Activated T-cell treated with anti-CD3 and anti-CD28 coated beads, Interleukin-2, amount 50 U/mL, for 4 hours (primary cell): ENCODE measurements around the gene VARS2. TPM values are rescaled to one million over a fixed set of nuclear protein-coding genes. Genes with fewer than 3 reads are reported as not detected.

Experiments used
- ATAC-seq, 2 donors: fragments of 200-7000 bp; cut with Tn5 transposase; one replicate each; pipeline ENCODE4 v1.10.0; 2021
- DNase-seq: peaks from one replicate; pipeline ENCODE4 v3.0.0-alpha.2; 2020
- H3K27me3 Mint-ChIP-seq: one replicate; pipeline ENCODE4 v1.8.0; 2021; ENCODE audit warnings: low read depth, mixed read lengths
- H3K36me3 Mint-ChIP-seq: one replicate; pipeline ENCODE4 v1.8.0; 2022; ENCODE audit warnings: mixed read lengths; ENCODE audit not compliant: insufficient read depth
- H3K4me1 Mint-ChIP-seq: one replicate; pipeline ENCODE4 v1.8.0; 2021; ENCODE audit warnings: low read depth, mixed read lengths
- H3K4me3 Mint-ChIP-seq: one replicate; pipeline ENCODE4 v1.8.0; 2021; ENCODE audit warnings: mild to moderate bottlenecking, moderate library complexity, mixed read lengths
- H3K9me3 Mint-ChIP-seq: one replicate; pipeline ENCODE4 v1.8.0; 2021; ENCODE audit warnings: mixed read lengths
- total RNA-seq, 3 donors: library from RNA; stranded (reverse); gene quantifications; one replicate each; pipeline ENCODE4 v1.2.1, GENCODE V29; 2021

The VARS2 gene
- total RNA-seq, 3 donors from 2014 or later: 73.6 to 95.1 (median 79.3) TPM

DNA sequence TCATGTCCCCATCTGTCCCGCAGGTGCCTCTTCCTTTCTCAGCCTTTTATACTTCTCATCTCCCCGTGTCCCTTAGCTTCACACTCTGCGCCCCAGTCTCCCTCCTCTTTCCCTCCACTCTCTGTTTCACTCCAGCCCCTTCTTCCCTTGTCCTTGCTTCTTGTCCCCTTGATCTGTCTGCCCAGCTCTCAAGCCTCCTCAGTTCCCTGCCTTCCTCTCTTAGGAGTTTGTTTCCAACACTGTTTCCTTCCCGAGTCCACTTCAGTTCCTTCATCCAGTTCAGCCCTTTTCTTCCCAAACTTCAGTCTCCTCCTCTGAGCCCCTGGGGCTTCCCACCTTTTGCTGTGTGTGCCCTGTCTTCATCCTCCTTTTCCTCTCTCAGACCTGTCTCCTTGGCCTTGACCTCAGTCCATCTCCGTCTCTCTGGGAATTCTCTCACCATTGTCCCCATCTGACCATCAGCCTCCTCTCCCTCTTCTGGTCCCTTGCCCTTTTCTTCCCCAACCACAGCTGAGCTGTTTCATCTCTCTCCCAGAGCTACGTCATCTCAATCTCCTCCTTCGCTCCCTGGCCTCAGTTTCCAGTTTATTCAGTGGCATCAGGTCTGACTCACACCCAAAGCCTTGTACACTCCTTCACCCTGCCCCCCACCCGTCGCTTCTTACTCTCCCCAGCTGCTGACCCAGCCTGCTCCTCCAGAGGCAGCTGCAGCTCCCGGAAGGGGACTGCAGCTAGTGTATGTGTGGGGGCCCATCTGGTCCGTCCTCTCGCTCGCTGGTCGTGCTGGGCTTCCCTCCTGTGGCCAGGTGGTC lies 32.4 kb upstream of the VARS2 start:
- Mint-ChIP-seq H3K4me1 (peaks cover 48% of the 10 kb centered on the region), H3K4me3 (no peak overlapping the region), H3K36me3 (no peaks in the 10 kb centered on the region), H3K27me3 (no peaks in the 10 kb centered on the region), H3K9me3 (no peaks in the 10 kb centered on the region)
- DNase-seq (no peak), ATAC-seq (no peak)

DNA sequence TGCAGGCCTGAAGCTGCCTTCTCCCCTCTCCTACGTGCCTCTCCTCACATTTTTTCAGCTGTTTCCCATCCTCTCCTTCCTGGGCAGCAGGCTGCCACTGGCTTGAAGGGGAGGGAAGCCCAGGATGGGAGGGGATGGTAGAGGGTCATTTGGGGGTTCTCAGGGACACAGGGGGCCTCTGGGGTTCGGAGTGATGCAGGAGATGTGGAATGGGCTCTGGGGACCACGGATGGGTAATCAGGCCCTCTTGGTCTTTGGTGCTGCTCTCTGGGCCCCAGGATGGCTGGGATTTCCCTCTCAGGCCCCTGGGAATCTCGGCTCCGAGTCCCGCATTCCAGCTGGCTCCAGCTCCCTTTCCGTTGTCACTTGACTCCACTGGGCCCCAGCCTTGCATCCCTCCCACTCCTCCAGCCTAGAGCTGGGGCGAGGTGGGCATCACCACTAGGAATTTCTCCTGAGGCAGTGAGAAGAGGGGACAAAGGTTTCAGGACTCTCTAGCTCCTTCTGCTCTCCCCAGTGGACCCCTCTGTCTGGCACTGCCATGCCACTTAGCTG lies 31.8 kb upstream of the VARS2 start:
- H3K36me3 Mint-ChIP-seq: no peaks in the 10 kb centered on the region
- no peak for ATAC-seq
- H3K9me3 Mint-ChIP-seq: no peaks in the 10 kb centered on the region
- DNase-seq: no peak
- no peak overlapping the region for H3K4me3 Mint-ChIP-seq
- H3K27me3 Mint-ChIP-seq: no peaks in the 10 kb centered on the region
- H3K4me1 Mint-ChIP-seq: peaks cover 45% of the 10 kb centered on the region

DNA sequence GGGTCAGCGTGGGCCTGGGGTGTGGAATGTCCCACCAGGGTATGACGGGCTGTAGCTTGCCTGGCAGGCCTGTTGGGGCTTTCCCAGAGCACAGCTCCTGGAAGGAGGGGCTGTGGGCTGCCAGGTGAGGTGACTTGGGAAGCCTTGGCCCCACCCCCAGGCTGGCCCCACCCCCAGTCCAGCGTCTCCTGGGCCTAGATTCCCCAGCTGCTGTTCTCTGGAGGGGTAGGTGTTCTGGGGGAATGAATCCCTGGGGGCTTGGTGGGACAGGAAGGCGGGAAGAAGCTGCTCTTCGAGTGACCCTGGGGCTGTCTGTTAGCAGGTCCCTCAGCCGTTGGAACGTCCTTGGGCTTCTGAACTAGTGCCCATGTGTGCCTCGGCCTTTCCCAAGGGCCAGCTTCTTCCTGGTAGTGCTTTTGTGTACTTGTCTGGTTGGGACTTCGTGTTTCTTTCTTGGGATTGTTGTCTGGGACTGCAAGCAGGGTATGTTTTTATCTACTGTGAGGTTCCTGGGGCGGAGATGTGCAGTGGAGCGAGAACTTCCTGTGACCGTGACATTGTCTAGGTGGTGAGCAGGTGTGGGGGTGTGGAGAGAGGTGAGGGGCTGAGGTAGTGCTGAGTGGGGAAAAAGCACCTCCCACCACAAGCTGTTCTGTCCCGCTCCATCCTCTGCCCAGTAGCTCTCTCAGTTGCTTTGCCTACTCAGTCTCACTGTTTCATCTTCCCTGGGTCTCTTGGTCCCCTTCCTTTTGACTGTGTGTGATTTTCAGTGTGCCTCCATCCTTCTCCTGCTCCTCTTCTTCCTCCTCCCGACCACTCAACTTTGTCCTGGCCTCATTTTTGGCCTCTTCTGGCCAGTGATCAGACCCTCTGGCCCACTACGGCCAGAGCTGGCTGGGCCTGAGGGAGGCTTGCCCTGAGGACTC lies 31.0 kb upstream of the VARS2 start:
- ATAC-seq: no peak
- Mint-ChIP-seq H3K36me3 (no peaks in the 10 kb centered on the region), H3K27me3 (no peaks in the 10 kb centered on the region), H3K4me3 (peak overlapping the region; percentile 78), H3K4me1 (peaks cover 39% of the 10 kb centered on the region), H3K9me3 (no peaks in the 10 kb centered on the region)
- DNase-seq: no peak

DNA sequence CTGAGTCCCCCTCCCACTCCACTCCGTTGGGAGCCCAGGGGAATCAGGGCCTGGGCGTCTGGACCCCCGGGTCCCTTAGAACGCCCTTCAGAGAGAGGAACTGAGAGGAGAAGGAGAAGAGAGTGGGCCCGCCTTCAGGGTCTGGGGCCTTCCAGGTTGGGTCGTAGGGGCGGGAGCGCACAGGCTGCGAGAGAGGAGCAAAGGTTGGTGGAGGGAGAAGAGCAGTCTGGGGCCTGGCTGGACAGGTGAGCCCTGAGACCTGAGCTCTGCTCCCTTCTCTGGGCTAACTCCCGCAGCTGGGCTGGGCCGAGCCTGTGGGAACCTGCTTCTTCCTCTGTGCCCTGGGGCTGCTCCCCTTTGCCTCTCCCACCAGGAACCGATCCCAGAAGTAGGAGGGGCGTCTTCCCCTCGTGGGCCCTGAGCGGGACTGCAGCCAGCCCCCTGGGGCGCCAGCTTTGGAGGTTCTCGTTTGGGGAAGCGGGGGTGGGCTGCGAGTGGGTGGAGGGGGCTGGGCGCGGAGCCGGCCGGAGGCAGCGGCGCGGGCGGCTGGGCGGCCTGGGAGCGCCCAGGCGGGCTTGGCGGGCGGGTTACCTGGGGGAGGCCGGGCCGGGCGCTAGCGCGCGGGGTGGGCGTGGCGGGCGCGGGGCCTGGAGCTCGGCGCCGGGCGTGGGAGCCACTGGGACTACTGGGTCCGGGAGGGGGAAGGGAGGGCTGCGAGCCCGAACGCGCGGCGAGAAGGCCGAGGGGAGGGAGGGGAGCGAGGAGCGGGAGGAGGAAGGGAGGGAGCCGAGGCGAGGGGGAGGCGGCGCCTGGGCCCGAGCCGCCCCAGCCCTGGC lies 30.1 kb upstream of the VARS2 start, which contains the start of gene DDR1:
DDR1 (plus strand) TSS at position 835 of the 836 bp plus-strand sequence. CDS start 4,211 bp downstream, outside the sequence.
- Mint-ChIP-seq H3K9me3 (no peaks in the 10 kb centered on the region), H3K27me3 (no peaks in the 10 kb centered on the region), H3K4me1 (peaks cover 31% of the 10 kb centered on the region), H3K36me3 (no peaks in the 10 kb centered on the region), H3K4me3 (peak within 1 kb of the TSS; percentile 82)
- DNase-seq: peak; percentile 44
- ATAC-seq: peak; percentile 73

DNA sequence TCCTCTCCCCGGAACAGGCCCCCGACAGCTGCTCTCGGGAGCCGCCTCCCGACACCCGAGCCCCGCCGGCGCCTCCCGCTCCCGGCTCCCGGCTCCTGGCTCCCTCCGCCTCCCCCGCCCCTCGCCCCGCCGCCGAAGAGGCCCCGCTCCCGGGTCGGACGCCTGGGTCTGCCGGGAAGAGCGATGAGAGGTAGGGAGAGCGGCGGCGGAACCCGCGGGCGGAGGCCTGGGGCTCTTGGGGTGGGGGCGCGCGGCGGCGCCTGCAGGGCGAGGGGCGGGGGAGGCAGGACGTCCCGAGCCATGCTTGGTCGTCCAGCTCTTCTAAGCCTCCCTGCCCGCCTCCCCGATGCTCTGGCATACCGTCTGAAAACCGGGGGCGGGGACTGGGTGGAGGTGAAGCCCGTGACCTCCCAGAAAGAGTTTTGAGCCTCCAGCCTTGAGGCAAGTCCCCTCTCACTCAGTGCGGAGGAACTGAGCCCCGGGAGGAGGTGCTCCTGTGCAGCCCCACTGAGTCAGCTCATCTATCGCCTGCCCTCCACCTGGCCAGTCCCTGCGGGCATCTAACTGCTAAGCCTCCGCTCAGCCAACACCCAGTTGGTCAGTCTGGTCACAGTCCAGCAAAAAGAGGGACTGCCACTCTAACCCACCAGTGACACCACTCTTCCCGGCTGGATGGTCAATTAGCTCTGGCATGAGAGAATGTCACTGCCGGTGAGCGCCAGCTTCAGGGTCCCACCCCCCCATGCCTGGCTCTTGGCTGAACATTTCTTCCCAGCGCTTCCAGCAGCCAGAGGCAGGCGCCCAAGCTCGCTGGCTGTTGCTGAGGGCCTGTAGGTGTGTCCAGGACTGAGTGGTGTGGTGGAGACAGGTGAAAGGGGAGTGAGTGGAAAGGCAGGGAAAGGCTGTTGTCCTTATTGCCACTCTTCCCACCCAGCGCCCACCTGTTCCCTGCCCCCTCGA lies 29.2 kb upstream of the VARS2 start:
- H3K4me1 Mint-ChIP-seq: peaks cover 31% of the 10 kb centered on the region
- no peaks in the 10 kb centered on the region for H3K27me3 Mint-ChIP-seq
- DNase-seq (no peak), ATAC-seq (peak; percentile 52 to 61)
- peak overlapping the region; percentile 82 for H3K4me3 Mint-ChIP-seq
- peaks cover 2% of the 10 kb centered on the region for H3K36me3 Mint-ChIP-seq
- H3K9me3 Mint-ChIP-seq: no peaks in the 10 kb centered on the region

DNA sequence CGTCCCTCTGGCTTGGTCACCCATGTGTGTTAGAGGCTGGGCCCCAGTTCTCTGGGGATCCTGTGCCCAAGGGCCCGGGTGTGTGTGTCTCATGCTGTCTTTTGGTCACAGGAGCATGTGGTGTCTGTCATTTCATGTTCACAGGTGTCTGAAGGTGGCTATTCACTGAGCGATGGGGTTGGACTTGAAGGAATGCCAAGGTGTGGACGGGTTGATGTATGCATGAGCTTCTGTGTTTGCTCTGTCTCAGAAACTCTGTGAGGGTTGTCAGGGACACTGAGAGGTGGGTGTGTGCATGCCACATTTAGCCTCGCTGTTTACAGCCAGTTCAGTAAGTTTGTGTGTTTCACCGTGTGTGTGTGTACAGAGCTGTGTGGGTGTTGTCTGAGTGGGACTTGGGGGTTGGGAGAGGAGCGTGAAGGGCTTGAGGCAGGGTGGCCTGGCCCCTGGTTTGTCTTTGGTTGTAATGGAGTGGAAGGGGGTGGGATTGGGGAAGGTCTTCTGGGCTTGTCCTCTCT lies 28.5 kb upstream of the VARS2 start:
- Mint-ChIP-seq H3K9me3 (no peaks in the 10 kb centered on the region), H3K4me3 (peak overlapping the region; percentile 82), H3K36me3 (peaks cover 7% of the 10 kb centered on the region), H3K27me3 (no peaks in the 10 kb centered on the region), H3K4me1 (peaks cover 31% of the 10 kb centered on the region)
- ATAC-seq (no peak), DNase-seq (no peak)

DNA sequence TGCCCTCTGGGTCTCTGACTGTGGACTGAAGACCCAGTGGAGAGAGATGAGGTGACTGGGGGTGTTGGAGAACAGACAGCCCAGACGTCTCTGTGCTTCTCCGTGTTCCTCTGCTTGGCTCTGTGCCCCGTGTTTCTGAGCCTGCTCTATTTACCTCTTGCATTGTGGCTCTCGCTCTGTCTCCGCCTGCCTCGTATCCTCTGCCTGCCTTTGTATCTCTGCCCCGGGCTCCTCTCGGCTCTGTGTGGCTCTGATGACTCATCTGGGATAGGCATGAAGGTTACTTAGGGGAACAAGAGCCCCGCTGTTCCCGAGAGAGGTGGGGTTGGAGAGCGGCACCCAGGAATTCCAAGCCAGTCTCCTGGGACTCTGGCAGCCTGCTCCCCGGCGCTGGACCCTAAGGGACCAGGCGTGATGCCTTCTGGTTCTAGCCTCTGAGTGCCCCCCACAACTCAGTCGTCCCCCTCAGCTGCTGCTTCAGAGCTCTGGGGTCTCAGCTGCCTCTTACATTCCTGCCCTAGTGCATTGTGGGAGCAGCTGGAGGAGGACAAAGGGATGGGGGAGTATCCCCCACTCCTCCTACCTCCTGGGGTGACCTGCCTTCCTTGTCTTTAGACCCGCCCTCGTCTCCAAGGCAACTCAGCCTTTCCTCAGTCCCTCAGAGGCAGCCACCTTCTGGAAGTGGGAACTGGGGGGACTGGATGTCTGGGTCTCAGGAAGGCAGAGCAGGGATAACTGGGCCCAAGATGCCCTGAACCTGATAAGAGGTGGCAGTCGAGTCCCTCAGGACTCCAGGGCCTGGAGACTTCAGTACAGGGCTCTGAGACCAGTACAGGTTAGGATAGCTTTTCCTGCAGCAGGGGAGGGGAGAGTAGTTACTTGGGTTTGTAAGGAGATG lies 27.8 kb upstream of the VARS2 start:
- H3K4me1 Mint-ChIP-seq: peaks cover 31% of the 10 kb centered on the region
- no peaks in the 10 kb centered on the region for H3K9me3 Mint-ChIP-seq
- H3K27me3 Mint-ChIP-seq: no peaks in the 10 kb centered on the region
- no peak for DNase-seq
- peak overlapping the region; percentile 82 for H3K4me3 Mint-ChIP-seq
- H3K36me3 Mint-ChIP-seq: peaks cover 7% of the 10 kb centered on the region
- ATAC-seq: peak; percentile 11 to 36

DNA sequence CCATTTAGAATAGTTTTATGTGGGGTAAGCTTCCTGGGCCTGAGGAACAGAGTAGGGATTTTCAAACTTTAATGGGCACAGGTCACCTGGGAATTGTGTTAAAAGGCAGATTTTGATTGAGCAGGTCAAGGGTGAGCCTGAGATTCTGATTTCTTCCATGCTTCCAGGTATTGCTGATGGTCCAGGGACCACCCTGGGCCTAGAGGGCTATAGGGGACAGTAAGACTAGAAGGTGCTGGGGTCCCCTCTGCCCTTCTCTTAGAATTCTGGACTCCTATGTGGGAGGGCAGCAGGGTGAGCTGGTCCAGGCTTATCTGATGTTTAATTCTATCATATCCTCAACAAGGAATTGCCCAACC lies 27.2 kb upstream of the VARS2 start:
- H3K4me3 Mint-ChIP-seq: no peak overlapping the region
- no peaks in the 10 kb centered on the region for H3K27me3 Mint-ChIP-seq
- no peak for DNase-seq
- H3K4me1 Mint-ChIP-seq: peaks cover 31% of the 10 kb centered on the region
- no peaks in the 10 kb centered on the region for H3K9me3 Mint-ChIP-seq
- peaks cover 7% of the 10 kb centered on the region for H3K36me3 Mint-ChIP-seq
- ATAC-seq: no peak

DNA sequence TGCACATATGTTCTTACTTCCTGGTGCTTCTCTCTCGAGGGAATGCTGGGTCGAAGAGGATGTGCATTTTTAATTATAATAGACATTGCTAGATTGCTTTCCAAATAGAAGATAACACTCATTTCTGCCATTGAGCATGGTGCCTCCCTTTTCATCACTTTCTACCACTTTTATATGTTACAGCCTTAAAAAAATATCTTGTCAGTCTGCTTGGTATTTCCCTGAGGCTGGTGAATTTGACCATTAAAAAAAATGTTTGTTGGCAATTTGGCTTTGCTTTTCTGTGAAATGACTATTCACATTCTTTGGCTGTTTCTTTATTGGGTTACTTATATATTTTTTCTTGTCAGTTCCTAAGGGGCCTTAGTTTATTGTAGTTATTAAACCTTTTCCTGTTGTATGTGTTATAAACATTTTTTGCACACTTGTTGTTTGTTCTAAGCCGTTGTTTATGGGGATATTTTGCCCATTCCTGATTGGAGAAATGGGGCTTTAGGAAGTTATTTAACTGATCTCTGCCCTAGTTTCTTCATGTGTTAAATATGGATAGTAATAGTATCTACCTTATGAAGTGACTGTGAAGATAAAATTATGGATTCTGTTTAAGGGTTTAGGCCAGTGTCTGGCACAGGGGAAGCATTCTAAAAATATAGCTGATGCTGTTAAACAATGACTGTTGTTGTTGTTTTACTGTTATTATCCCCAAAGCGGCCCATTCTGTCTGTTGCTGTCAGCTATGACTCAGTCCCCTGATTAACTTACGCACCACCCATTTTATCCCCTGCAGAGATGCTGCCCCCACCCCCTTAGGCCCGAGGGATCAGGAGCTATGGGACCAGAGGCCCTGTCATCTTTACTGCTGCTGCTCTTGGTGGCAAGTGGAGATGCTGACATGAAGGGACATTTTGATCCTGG lies 25.9 kb upstream of the VARS2 start:
- DNase-seq (no peak), ATAC-seq (no peak)
- peaks cover 8% of the 10 kb centered on the region for H3K36me3 Mint-ChIP-seq
- H3K4me1 Mint-ChIP-seq: peaks cover 28% of the 10 kb centered on the region
- H3K4me3 Mint-ChIP-seq: no peak overlapping the region
- no peaks in the 10 kb centered on the region for H3K9me3 Mint-ChIP-seq
- H3K27me3 Mint-ChIP-seq: no peaks in the 10 kb centered on the region

DNA sequence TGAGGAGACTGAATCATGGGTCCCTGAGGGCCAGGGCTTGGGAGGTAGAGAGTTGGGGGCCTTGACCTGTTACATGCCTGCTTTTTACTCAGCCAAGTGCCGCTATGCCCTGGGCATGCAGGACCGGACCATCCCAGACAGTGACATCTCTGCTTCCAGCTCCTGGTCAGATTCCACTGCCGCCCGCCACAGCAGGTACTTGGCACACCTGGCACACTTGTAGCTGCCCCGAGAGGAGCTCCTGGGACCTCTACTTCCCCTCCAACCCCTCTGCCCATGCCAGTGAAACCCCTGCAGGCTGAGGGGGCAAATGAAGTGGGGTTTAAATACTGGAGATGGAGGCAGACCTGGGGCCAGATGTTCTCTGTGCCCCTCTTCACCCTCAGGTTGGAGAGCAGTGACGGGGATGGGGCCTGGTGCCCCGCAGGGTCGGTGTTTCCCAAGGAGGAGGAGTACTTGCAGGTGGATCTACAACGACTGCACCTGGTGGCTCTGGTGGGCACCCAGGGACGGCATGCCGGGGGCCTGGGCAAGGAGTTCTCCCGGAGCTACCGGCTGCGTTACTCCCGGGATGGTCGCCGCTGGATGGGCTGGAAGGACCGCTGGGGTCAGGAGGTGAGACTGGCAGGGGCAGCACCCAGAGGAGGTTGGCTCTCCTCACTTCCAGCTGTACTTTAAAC lies 25.1 kb upstream of the VARS2 start:
- DNase-seq: no peak
- Mint-ChIP-seq H3K36me3 (peaks cover 8% of the 10 kb centered on the region), H3K4me1 (peaks cover 21% of the 10 kb centered on the region), H3K4me3 (no peak overlapping the region), H3K27me3 (no peaks in the 10 kb centered on the region), H3K9me3 (no peaks in the 10 kb centered on the region)
- ATAC-seq: no peak

DNA sequence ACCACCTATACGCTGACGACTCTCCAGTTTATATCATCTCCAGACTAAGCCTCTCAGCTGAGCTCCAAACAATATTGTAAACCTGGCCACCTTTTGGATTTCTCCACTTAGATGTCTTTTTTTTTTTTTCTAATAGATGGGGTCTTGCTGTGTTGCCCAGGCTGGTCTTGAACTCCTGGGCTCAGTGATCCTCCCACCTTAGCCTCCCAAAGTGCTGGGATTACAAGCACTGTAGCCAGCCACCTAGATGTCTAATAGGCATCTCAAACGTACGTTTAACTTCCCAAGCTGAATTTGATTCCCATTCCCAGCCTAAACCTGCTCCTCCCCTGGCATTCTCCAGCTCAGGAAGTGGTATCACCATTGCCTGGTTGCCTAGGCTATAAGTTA lies 24.5 kb upstream of the VARS2 start:
- ATAC-seq (no peak), DNase-seq (no peak)
- Mint-ChIP-seq H3K9me3 (no peaks in the 10 kb centered on the region), H3K4me1 (peaks cover 21% of the 10 kb centered on the region), H3K27me3 (no peaks in the 10 kb centered on the region), H3K4me3 (no peak overlapping the region), H3K36me3 (peaks cover 8% of the 10 kb centered on the region)
